ENCODE measurements around the gene BUB1B. TPM values are rescaled to one million over a fixed set of nuclear protein-coding genes. Genes with fewer than 3 reads are reported as not detected.

BUB1B gene, protein sequence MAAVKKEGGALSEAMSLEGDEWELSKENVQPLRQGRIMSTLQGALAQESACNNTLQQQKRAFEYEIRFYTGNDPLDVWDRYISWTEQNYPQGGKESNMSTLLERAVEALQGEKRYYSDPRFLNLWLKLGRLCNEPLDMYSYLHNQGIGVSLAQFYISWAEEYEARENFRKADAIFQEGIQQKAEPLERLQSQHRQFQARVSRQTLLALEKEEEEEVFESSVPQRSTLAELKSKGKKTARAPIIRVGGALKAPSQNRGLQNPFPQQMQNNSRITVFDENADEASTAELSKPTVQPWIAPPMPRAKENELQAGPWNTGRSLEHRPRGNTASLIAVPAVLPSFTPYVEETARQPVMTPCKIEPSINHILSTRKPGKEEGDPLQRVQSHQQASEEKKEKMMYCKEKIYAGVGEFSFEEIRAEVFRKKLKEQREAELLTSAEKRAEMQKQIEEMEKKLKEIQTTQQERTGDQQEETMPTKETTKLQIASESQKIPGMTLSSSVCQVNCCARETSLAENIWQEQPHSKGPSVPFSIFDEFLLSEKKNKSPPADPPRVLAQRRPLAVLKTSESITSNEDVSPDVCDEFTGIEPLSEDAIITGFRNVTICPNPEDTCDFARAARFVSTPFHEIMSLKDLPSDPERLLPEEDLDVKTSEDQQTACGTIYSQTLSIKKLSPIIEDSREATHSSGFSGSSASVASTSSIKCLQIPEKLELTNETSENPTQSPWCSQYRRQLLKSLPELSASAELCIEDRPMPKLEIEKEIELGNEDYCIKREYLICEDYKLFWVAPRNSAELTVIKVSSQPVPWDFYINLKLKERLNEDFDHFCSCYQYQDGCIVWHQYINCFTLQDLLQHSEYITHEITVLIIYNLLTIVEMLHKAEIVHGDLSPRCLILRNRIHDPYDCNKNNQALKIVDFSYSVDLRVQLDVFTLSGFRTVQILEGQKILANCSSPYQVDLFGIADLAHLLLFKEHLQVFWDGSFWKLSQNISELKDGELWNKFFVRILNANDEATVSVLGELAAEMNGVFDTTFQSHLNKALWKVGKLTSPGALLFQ
- 1 to 10 TPM in 2 of 3 donors, under 1 TPM in 1; 0.75 to 2.4 (median 1.9) TPM for total RNA-seq
- 2.0 TPM for total RNA-seq (2013)

- Histone ChIP-seq H3K27ac (ENCODE audit: low read length) (no peak within 1 kb of the TSS), H3K9me3 (ENCODE audit: control insufficient read depth, insufficient read depth, low read length) (no peaks in the 10 kb centered on the region), H3K4me1 (ENCODE audit: control insufficient read depth, insufficient read depth, low read length) (peaks cover 12% of the 10 kb centered on the region), H3K4me3 (ENCODE audit: low read length) (peak within 1 kb of the TSS; percentile 47), H3K27me3 (ENCODE audit: control insufficient read depth, insufficient read depth, low read length) (no peaks in the 10 kb centered on the region), H3K36me3 (ENCODE audit: control insufficient read depth, insufficient read depth, low read length) (no peaks in the 10 kb centered on the region)
- H3K4me3 Mint-ChIP-seq = no peak within 1 kb of the TSS
- no peak within 1 kb of the TSS for H3K27ac Mint-ChIP-seq
- H3K4me1 Mint-ChIP-seq = no peaks in the 10 kb centered on the region
- no peaks in the 10 kb centered on the region for H3K9me3 Mint-ChIP-seq
- DNase-seq (peak; percentile 88 to 97), ATAC-seq (peak; percentile 99 to 100 (median 99))
- no peak for TF ChIP-seq CTCF (IDR thresholded peaks at IDR 0.05)
- H3K36me3 Mint-ChIP-seq = no peaks in the 10 kb centered on the region
- intact Hi-C loops (cut with micrococcal nuclease) = no loop called here
- 2% methylated on average over 54 of the region's 54 CpGs for WGBS (ENCODE audit: insufficient coverage)
- no peaks in the 10 kb centered on the region for H3K27me3 Mint-ChIP-seq (ENCODE audit: low read depth in 2 of 2)
These were observed at the start of gene BUB1B for GRCh38 chr15:40160689-40161688. Gene BUB1B, plus strand, starts transcription at chr15:40161069. Its CDS starts 152 bp downstream, at chr15:40161221.

- intact Hi-C loops (cut with micrococcal nuclease) = no loop called here
- Histone ChIP-seq H3K27me3 (ENCODE audit: control insufficient read depth, insufficient read depth, low read length) (no peaks in the 10 kb centered on the region), H3K36me3 (ENCODE audit: control insufficient read depth, insufficient read depth, low read length) (no peaks in the 10 kb centered on the region), H3K4me1 (ENCODE audit: control insufficient read depth, insufficient read depth, low read length) (peaks cover 35% of the 10 kb centered on the region), H3K9me3 (ENCODE audit: control insufficient read depth, insufficient read depth, low read length) (no peaks in the 10 kb centered on the region), H3K27ac (ENCODE audit: low read length) (no peak overlapping the region), H3K4me3 (ENCODE audit: low read length) (no peak overlapping the region)
- H3K27ac Mint-ChIP-seq = no peak overlapping the region
- no peaks in the 10 kb centered on the region for H3K36me3 Mint-ChIP-seq
- 100% methylated on average over 2 of the region's 2 CpGs for WGBS (ENCODE audit: insufficient coverage)
- peaks cover 13 to 15% of the 10 kb centered on the region in 2 donors for H3K27me3 Mint-ChIP-seq (ENCODE audit: low read depth in 2 of 2)
- no peaks in the 10 kb centered on the region for H3K9me3 Mint-ChIP-seq
- TF ChIP-seq CTCF (IDR thresholded peaks at IDR 0.05) = no peak
- no peak for DNase-seq
- H3K4me1 Mint-ChIP-seq = peaks cover 18 to 27% of the 10 kb centered on the region in 2 donors
- H3K4me3 Mint-ChIP-seq = no peak overlapping the region
- no peak for ATAC-seq
These were observed 49.0 kb upstream of the BUB1B start for GRCh38 chr15:40111888-40112287.

- 89% methylated on average over 24 of the region's 24 CpGs for WGBS (ENCODE audit: insufficient coverage)
- H3K4me1 Mint-ChIP-seq = peaks cover 14 to 21% of the 10 kb centered on the region in 2 donors
These were observed 48.1 kb upstream of the BUB1B start for GRCh38 chr15:40112789-40113188.

More at GRCh38 chr15:40112789-40113188, 48.1 kb upstream of the BUB1B start:
- DNase-seq (no peak), ATAC-seq (no peak)
- peaks cover 26% of the 10 kb centered on the region for H3K4me1 ChIP-seq (ENCODE audit: control insufficient read depth, insufficient read depth, low read length)
- no peak for TF ChIP-seq CTCF (IDR thresholded peaks at IDR 0.05)
- H3K27ac ChIP-seq (ENCODE audit: low read length) = no peak overlapping the region
- no peaks in the 10 kb centered on the region for H3K27me3 ChIP-seq (ENCODE audit: control insufficient read depth, insufficient read depth, low read length)
- intact Hi-C loops (cut with micrococcal nuclease) = no loop called here
- no peaks in the 10 kb centered on the region for H3K9me3 ChIP-seq (ENCODE audit: control insufficient read depth, insufficient read depth, low read length)
- H3K27ac Mint-ChIP-seq = no peak overlapping the region
- peaks cover 13 to 15% of the 10 kb centered on the region in 2 donors for H3K27me3 Mint-ChIP-seq (ENCODE audit: low read depth in 2 of 2)
- H3K36me3 ChIP-seq (ENCODE audit: control insufficient read depth, insufficient read depth, low read length) = no peaks in the 10 kb centered on the region
- H3K36me3 Mint-ChIP-seq = no peaks in the 10 kb centered on the region
- H3K4me3 ChIP-seq (ENCODE audit: low read length) = no peak overlapping the region
- H3K4me3 Mint-ChIP-seq = no peak overlapping the region
- H3K9me3 Mint-ChIP-seq = no peaks in the 10 kb centered on the region

All from natural killer cell (primary cell).